ENCODE data around the gene LILRB1. TPM values are rescaled to one million over a fixed set of nuclear protein-coding genes. Genes with fewer than 3 reads are reported as not detected.
"Not testable (repeated sequence)": the region's sequence is repeated elsewhere in the genome, so short reads cannot be mapped to it uniquely, and the experiment has no call there.

Gene LILRB1
- not detected in 2 replicates for total RNA-seq (2014; rRNA removed)
- Bru-seq, nascent RNA: not detected
- BruChase-seq, experiment 1, labeled RNA remaining after a 6-hour chase: not detected
- not detected for BruChase-seq, experiment 2, labeled RNA remaining after a 2-hour chase
- long read RNA-seq: 0 reads

DNA sequence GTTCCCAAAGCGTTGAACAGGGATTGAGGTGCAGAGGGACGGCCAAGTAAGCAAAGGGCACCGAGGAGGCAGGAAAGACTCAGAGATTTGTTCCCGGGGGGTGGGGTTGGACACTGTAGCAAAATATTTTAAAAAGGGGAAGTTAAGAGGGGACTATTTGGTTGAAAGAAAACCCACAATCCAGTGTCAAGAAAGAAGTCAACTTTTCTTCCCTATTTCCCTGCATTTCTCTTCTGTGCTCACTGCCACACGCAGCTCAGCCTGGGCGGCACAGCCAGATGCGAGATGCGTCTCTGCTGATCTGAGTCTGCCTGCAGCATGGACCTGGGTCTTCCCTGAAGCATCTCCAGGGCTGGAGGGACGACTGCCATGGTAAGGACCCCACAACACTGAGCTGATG, at the start of gene LILRB1:
TSS of gene LILRB1 (plus strand) at position 223 of the 400 bp plus-strand sequence. CDS start 590 bp downstream, outside the sequence.
- H3K79me2 ChIP-seq (ENCODE audit: low read length); H3K36me3 ChIP-seq (ENCODE audit: low read depth, low read length); intact Hi-C loops (cut with micrococcal nuclease): not testable (repeated sequence)

DNA sequence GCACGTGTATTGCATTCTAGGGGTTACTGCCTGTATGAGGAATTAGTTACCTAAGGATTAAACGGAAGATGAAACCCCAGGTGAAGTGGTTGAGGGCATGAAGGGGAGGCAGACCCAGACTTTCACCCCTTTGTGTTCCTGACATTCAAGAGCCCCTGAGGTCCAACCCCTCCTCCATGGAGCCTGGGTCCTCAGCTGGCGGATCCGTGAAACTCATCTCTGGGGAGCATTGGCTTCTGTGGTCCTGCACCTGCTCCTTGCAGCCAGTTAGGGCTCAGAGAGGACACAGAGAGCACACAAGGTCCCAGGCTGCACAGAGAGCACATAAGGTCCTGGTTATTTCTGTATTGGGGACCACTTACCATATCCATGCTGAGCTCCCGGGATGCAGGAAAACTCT, 43.9 kb upstream of the LILRB1 start:
- no peak overlapping the region for H3K4me2 ChIP-seq (ENCODE audit: low read length)
- ChIA-PET CTCF (no interaction called here), POLR2A (ENCODE audit: unreplicated experiment) (no interaction called here)
- no peak overlapping the region for H3K27ac ChIP-seq (ENCODE audit: low read length)
- no TSS peak for BruUV-seq (replicated peaks)
- H3K4me1 ChIP-seq (ENCODE audit: insufficient read depth, low read length): no peaks in the 10 kb centered on the region
- DNase-seq (no peak), ATAC-seq (no peak)
- no peak overlapping the region for H2AFZ ChIP-seq (ENCODE audit: low read length)
- TF ChIP-seq EZH2 (IDR thresholded peaks at IDR 0.05; ENCODE audit: low read length, unreplicated experiment): no peak
- TF ChIP-seq EZH2phosphoT487 (IDR thresholded peaks at IDR 0.05; ENCODE audit: borderline replicate concordance, low read length): no peak
- TF ChIP-seq, protein P1, sequence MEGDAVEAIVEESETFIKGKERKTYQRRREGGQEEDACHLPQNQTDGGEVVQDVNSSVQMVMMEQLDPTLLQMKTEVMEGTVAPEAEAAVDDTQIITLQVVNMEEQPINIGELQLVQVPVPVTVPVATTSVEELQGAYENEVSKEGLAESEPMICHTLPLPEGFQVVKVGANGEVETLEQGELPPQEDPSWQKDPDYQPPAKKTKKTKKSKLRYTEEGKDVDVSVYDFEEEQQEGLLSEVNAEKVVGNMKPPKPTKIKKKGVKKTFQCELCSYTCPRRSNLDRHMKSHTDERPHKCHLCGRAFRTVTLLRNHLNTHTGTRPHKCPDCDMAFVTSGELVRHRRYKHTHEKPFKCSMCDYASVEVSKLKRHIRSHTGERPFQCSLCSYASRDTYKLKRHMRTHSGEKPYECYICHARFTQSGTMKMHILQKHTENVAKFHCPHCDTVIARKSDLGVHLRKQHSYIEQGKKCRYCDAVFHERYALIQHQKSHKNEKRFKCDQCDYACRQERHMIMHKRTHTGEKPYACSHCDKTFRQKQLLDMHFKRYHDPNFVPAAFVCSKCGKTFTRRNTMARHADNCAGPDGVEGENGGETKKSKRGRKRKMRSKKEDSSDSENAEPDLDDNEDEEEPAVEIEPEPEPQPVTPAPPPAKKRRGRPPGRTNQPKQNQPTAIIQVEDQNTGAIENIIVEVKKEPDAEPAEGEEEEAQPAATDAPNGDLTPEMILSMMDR (conservative IDR thresholded peaks at IDR 0.05; ENCODE audit: low read depth, low read length): no peak
- no peaks in the 10 kb centered on the region for H3K9me3 ChIP-seq (ENCODE audit: low read length)
- peaks cover 70% of the 10 kb centered on the region for H3K27me3 ChIP-seq (ENCODE audit: low read length)
- H3K9me2 ChIP-seq (replicated peaks; ENCODE audit: low read length): no peaks in the 10 kb centered on the region
- no peaks in the 10 kb centered on the region for H3K36me3 ChIP-seq (ENCODE audit: low read depth, low read length)
- no peaks in the 10 kb centered on the region for H3F3A ChIP-seq (ENCODE audit: low read length, unreplicated experiment)
- H3K4me3 ChIP-seq (ENCODE audit: low read length): no peak overlapping the region
- no peak overlapping the region for H3K9ac ChIP-seq (ENCODE audit: low read length)
- no peaks in the 10 kb centered on the region for H3K79me2 ChIP-seq (ENCODE audit: low read length)
- H4K20me1 ChIP-seq (ENCODE audit: low read length): no peaks in the 10 kb centered on the region
- intact Hi-C loops (cut with micrococcal nuclease): no loop called here

More for the DNA sequence above, at the start of gene LILRB1:
- CTCF ChIA-PET; H3K4me1 ChIP-seq (ENCODE audit: insufficient read depth, low read length); DNase-seq; H3K27ac ChIP-seq (ENCODE audit: low read length); POLR2A ChIA-PET (ENCODE audit: unreplicated experiment); H3K9me3 ChIP-seq (ENCODE audit: low read length); ATAC-seq; H3F3A ChIP-seq (ENCODE audit: low read length, unreplicated experiment); H2AFZ ChIP-seq (ENCODE audit: low read length); H3K4me3 ChIP-seq (ENCODE audit: low read length); H3K4me2 ChIP-seq (ENCODE audit: low read length); H3K9ac ChIP-seq (ENCODE audit: low read length); H3K9me2 ChIP-seq (replicated peaks; ENCODE audit: low read length); BruUV-seq (replicated peaks); H4K20me1 ChIP-seq (ENCODE audit: low read length): not testable (repeated sequence)
- H3K27me3 ChIP-seq (ENCODE audit: low read length): peaks cover 92% of the 10 kb centered on the region

DNA sequence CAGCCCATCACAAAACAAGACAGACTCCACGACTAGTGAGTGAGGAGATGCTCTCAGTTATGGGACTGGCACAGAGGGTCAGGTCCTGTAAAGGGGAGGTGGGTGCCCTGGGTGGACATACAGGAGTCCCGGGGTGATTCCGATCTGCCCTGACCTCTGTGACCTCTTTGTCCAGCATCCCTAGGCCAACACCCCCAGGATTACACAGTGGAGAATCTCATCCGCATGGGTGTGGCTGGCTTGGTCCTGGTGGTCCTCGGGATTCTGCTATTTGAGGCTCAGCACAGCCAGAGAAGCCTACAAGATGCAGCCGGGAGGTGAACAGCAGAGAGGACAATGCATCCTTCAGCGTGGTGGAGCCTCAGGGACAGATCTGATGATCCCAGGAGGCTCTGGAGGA, 43.3 kb upstream of the LILRB1 start:
- ATAC-seq: no peak

DNA sequence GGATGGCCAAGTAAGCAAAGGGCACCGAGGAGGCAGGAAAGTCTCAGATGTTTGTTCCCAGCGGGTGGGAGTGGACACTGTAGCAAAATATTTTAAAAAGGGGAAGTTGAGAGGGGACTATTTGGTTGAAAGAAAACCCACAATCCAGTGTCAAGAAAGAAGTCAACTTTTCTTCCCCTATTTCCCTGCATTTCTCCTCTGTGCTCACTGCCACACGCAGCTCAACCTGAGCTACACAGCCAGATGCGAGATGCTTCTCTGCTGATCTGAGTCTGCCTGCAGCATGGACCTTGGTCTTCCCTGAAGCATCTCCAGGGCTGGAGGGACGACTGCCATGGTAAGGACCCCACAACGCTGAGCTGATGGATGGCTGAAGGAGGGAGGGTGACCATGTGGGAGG, 36.8 kb upstream of the LILRB1 start, which contains the start of gene LILRA1:
TSS of gene LILRA1 (plus strand) at position 188 of the 400 bp plus-strand sequence. CDS start 613 bp downstream, outside the sequence.
- H3K4me3 ChIP-seq (ENCODE audit: low read length); H3K9me3 ChIP-seq (ENCODE audit: low read length); H4K20me1 ChIP-seq (ENCODE audit: low read length); H3K9ac ChIP-seq (ENCODE audit: low read length); DNase-seq; intact Hi-C loops (cut with micrococcal nuclease); H3K79me2 ChIP-seq (ENCODE audit: low read length); H3K36me3 ChIP-seq (ENCODE audit: low read depth, low read length); H2AFZ ChIP-seq (ENCODE audit: low read length); H3K9me2 ChIP-seq (replicated peaks; ENCODE audit: low read length); BruUV-seq (replicated peaks); H3K4me2 ChIP-seq (ENCODE audit: low read length); ATAC-seq; H3K4me1 ChIP-seq (ENCODE audit: insufficient read depth, low read length); H3K27ac ChIP-seq (ENCODE audit: low read length); H3F3A ChIP-seq (ENCODE audit: low read length, unreplicated experiment); POLR2A ChIA-PET (ENCODE audit: unreplicated experiment); CTCF ChIA-PET: not testable (repeated sequence)
- peaks cover 97% of the 10 kb centered on the region for H3K27me3 ChIP-seq (ENCODE audit: low read length)

More for the DNA sequence above, 43.3 kb upstream of the LILRB1 start:
- H3K4me1 ChIP-seq (ENCODE audit: insufficient read depth, low read length): no peaks in the 10 kb centered on the region
- H3K9ac ChIP-seq (ENCODE audit: low read length): no peak overlapping the region
- no peak overlapping the region for H3K4me3 ChIP-seq (ENCODE audit: low read length)
- no peaks in the 10 kb centered on the region for H3K36me3 ChIP-seq (ENCODE audit: low read depth, low read length)
- no peaks in the 10 kb centered on the region for H3K79me2 ChIP-seq (ENCODE audit: low read length)
- no peaks in the 10 kb centered on the region for H3K9me2 ChIP-seq (replicated peaks; ENCODE audit: low read length)
- no peaks in the 10 kb centered on the region for H3K9me3 ChIP-seq (ENCODE audit: low read length)
- H2AFZ ChIP-seq (ENCODE audit: low read length): no peak overlapping the region
- no peak overlapping the region for H3K4me2 ChIP-seq (ENCODE audit: low read length)
- BruUV-seq (replicated peaks): no TSS peak
- H3K27me3 ChIP-seq (ENCODE audit: low read length): peaks cover 74% of the 10 kb centered on the region
- no peak for DNase-seq
- intact Hi-C loops (cut with micrococcal nuclease): no loop called here
- CTCF ChIA-PET: no interaction called here
- no peak overlapping the region for H3K27ac ChIP-seq (ENCODE audit: low read length)
- POLR2A ChIA-PET (ENCODE audit: unreplicated experiment): no interaction called here
- TF ChIP-seq EZH2phosphoT487 (IDR thresholded peaks at IDR 0.05; ENCODE audit: borderline replicate concordance, low read length) (no peak), EZH2 (IDR thresholded peaks at IDR 0.05; ENCODE audit: low read length, unreplicated experiment) (no peak)
- TF ChIP-seq, protein P1 (conservative IDR thresholded peaks at IDR 0.05; ENCODE audit: low read depth, low read length): no peak
- H4K20me1 ChIP-seq (ENCODE audit: low read length): no peaks in the 10 kb centered on the region
- H3F3A ChIP-seq (ENCODE audit: low read length, unreplicated experiment): no peaks in the 10 kb centered on the region

DNA sequence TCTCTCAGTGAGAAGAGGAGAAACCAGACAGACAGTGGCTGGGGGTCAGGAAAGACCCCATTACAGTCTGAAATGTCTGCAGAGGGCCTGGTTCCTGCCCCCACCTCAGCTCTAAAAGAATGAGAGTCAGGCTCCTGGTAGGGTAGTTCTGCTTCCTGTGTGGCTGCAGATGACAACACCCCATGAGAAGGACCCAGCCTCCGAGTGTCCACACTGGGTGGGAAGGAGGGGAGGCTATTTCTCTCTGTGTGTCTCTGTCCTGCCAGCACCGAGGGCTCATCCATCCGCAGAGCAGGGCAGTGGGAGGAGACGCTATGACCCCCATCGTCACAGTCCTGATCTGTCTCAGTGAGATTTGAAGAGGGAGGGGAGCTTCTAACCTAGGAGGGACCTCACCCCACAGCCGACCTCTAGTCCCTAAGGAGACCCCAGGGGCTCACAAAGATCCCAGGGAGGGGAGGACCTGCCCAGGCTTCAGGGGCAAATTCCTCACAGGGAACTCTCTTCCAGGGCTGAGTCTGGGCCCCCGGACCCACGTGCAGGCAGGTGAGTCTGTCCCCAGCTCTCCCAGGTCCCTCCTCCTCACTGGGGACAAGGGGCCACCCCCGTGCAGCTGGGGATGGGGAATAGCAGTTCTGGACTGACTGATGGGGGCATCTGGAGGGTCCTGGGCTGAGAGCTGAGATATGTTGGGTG, 36.2 kb upstream of the LILRB1 start:
- peaks cover 97% of the 10 kb centered on the region for H3K27me3 ChIP-seq (ENCODE audit: low read length)
- DNase-seq; H3K9ac ChIP-seq (ENCODE audit: low read length); intact Hi-C loops (cut with micrococcal nuclease); H3K4me1 ChIP-seq (ENCODE audit: insufficient read depth, low read length); CTCF ChIA-PET; H3K79me2 ChIP-seq (ENCODE audit: low read length); H4K20me1 ChIP-seq (ENCODE audit: low read length); H3K9me2 ChIP-seq (replicated peaks; ENCODE audit: low read length); POLR2A ChIA-PET (ENCODE audit: unreplicated experiment); ATAC-seq; H3K9me3 ChIP-seq (ENCODE audit: low read length); H2AFZ ChIP-seq (ENCODE audit: low read length); H3K36me3 ChIP-seq (ENCODE audit: low read depth, low read length); H3K27ac ChIP-seq (ENCODE audit: low read length); H3F3A ChIP-seq (ENCODE audit: low read length, unreplicated experiment); H3K4me2 ChIP-seq (ENCODE audit: low read length); BruUV-seq (replicated peaks); H3K4me3 ChIP-seq (ENCODE audit: low read length): not testable (repeated sequence)
